B cell (primary cell): ENCODE results near the gene TRMO. TPM values are rescaled to one million over a fixed set of nuclear protein-coding genes. Genes with fewer than 3 reads are reported as not detected.

Source experiments
- ATAC-seq: fragments of 200-7000 bp; cut with Tn5 transposase; one replicate; pipeline ENCODE4 v1.10.0; 2021; ENCODE audit warnings: low read depth, mild to moderate bottlenecking, moderate number of reproducible peaks, moderate library complexity
- CTCF ChIA-PET: fragments of 350-600 bp; sonication (Branson Sonifier 250); formaldehyde crosslinking; loops from one replicate; lab custom pipeline; 2021; ENCODE audit warnings: antibody characterized with exemption, inconsistent platforms; lab: Charles Lee
- POLR2A ChIA-PET: fragments of 350-600 bp; sonication (Branson Sonifier 250); formaldehyde crosslinking; loops from one replicate; lab custom pipeline; 2021; ENCODE audit warnings: antibody characterized with exemption; lab: Charles Lee
- DNase-seq: peaks from one replicate; pipeline ENCODE4 v3.0.0; 2013
- H2AFZ ChIP-seq: 2 replicates; pipeline ENCODE4 v1.6.1; 2012; ENCODE audit warnings: mild to moderate bottlenecking, low read depth, low read length; ENCODE audit not compliant: insufficient read depth, poor library complexity, severe bottlenecking
- H3K27ac ChIP-seq, 2 donors: 1 replicate in 1 of 2; 2 replicates in 1 of 2; pipeline ENCODE4 v1.5.1; 2012 to 2013; ENCODE audit warnings: low read length in 2 of 2, mild to moderate bottlenecking in 2 of 2, moderate library complexity in 1 of 2
- H3K27me3 ChIP-seq, 4 experiments: fragments of 200-600 bp in 1 of 4; sonication (generic) in 1 of 4; replicated peaks in 1 of 4; 1 replicate in 2 of 4; 2 replicates in 2 of 4; pipeline versions ENCODE4 v1.6.1 to v1.7.0; 2013 to 2016; ENCODE audit warnings: low read length in 3 of 4, mild to moderate bottlenecking in 2 of 4, mixed read lengths in 1 of 4, moderate library complexity in 1 of 4; ENCODE audit not compliant: insufficient read depth in 4 of 4, control insufficient read depth in 3 of 4; ENCODE audit errors: control extremely low read depth in 1 of 4
- H3K36me3 ChIP-seq, 2 experiments: replicated peaks in 1 of 2; 1 replicate in 1 of 2; 2 replicates in 1 of 2; pipeline versions ENCODE4 v1.6.1 to v1.7.1; 2013; ENCODE audit warnings: low read length in 1 of 2; ENCODE audit not compliant: insufficient read depth in 2 of 2, control insufficient read depth in 1 of 2; ENCODE audit errors: control extremely low read depth in 1 of 2, extremely low read depth in 1 of 2
- H3K4me1 ChIP-seq, 2 donors: fragments of 200-600 bp in 1 of 2; sonication (generic) in 1 of 2; 1 replicate in 1 of 2; 2 replicates in 1 of 2; pipeline versions ENCODE4 v1.5.1 to v1.6.1; 2013 to 2017; ENCODE audit warnings: low read length in 2 of 2; ENCODE audit not compliant: control insufficient read depth in 2 of 2, insufficient read depth in 2 of 2
- H3K4me2 ChIP-seq: replicated peaks from 2 replicates; pipeline ENCODE3; 2012; ENCODE audit warnings: mild to moderate bottlenecking, low read depth, low read length; ENCODE audit not compliant: poor library complexity, severe bottlenecking
- H3K4me3 ChIP-seq, 5 experiments: fragments of 200-600 bp in 1 of 5; sonication (generic) in 1 of 5; 1 replicate in 3 of 5; 2 replicates in 2 of 5; pipeline versions ENCODE4 v1.5.1 to v1.7.0; 2011 to 2016; ENCODE audit warnings: low read length in 4 of 5, mild to moderate bottlenecking in 4 of 5, low read depth in 2 of 5, control low read depth in 1 of 5, moderate library complexity in 1 of 5; ENCODE audit not compliant: insufficient read depth in 1 of 5; ENCODE audit errors: control extremely low read depth in 1 of 5, extremely low read depth in 1 of 5
- H3K79me2 ChIP-seq: fragments of 200-600 bp; sonication (generic); one replicate; pipeline ENCODE4 v1.6.0; 2016; ENCODE audit warnings: low read length; ENCODE audit not compliant: control insufficient read depth, insufficient read depth
- H3K9ac ChIP-seq: fragments of 200-600 bp; sonication (generic); 2 replicates; pipeline ENCODE4 v1.6.1; 2017; ENCODE audit warnings: mild to moderate bottlenecking, low read length, moderate library complexity
- H3K9me3 ChIP-seq, 3 donors: one replicate each; pipeline versions ENCODE4 v1.6.1 to v1.7.1; 2013; ENCODE audit warnings: low read length in 2 of 3; ENCODE audit not compliant: control insufficient read depth in 2 of 3, insufficient read depth in 1 of 3; ENCODE audit errors: control extremely low read depth in 1 of 3
- H4K20me1 ChIP-seq: 2 replicates; pipeline ENCODE4 v1.6.0; 2012; ENCODE audit warnings: mild to moderate bottlenecking, low read length; ENCODE audit not compliant: insufficient read depth, control insufficient read depth, poor library complexity, severe bottlenecking
- H3K27ac Mint-ChIP-seq: one replicate; pipeline ENCODE4 v1.8.0; 2021; ENCODE audit warnings: mixed read lengths
- H3K27me3 Mint-ChIP-seq: one replicate; pipeline ENCODE4 v1.8.0; 2021; ENCODE audit warnings: mixed read lengths
- H3K4me1 Mint-ChIP-seq: one replicate; pipeline ENCODE4 v1.8.0; 2021; ENCODE audit warnings: mixed read lengths
- H3K4me3 Mint-ChIP-seq: one replicate; pipeline ENCODE4 v1.8.0; 2021; ENCODE audit warnings: mixed read lengths
- H3K9me3 Mint-ChIP-seq: one replicate; pipeline ENCODE4 v1.8.0; 2022; ENCODE audit warnings: mixed read lengths; ENCODE audit not compliant: insufficient read depth
- EZH2 ChIP-seq: IDR thresholded peaks from 2 replicates; pipeline ENCODE4 v1.6.1; 2012; ENCODE audit warnings: borderline replicate concordance, low read depth, mild to moderate bottlenecking, moderate library complexity, low read length; ENCODE audit not compliant: insufficient read depth, poor library complexity, severe bottlenecking
- WGBS: methylation state at CpG from one replicate; pipeline ENCODE4 v1.1.5; 2013; ENCODE audit warnings: missing lambda C conversion rate; ENCODE audit not compliant: insufficient coverage; 5-methylcytosine and 5-hydroxymethylcytosine counted together
- intact Hi-C: fragments of 100-400 bp; cut with micrococcal nuclease; formaldehyde crosslinking; loops from one replicate; pipeline ENCODE4 v1.10.0; 2022
- polyA plus RNA-seq: library from polyadenylated mRNA; depleted of rRNA; stranded (reverse); fragments of >200 nt; gene quantifications from 2 replicates; pipeline ENCODE4 v1.2.3, GENCODE V29; 2012
- total RNA-seq, 2 donors: library from RNA; stranded (reverse); fragments of 120-200 nt in 1 of 2; gene quantifications; 1 replicate in 1 of 2; 2 replicates in 1 of 2; pipeline versions ENCODE4 v1.2.3 to v1.2.4, GENCODE V29; 2013 to 2022
- TF ChIP-seq, protein P1 (sequence below): fragments of 200-600 bp; IDR thresholded peaks from one replicate; pipeline ENCODE4 v1.8.0; 2022; ENCODE audit warnings: antibody characterized with exemption, mild to moderate bottlenecking

The TRMO gene
- total and polyA plus RNA-seq, 2 donors (not counting 1 experiment from before 2014, with no cell fraction given) = 16.9 to 42.3 TPM

DNA sequence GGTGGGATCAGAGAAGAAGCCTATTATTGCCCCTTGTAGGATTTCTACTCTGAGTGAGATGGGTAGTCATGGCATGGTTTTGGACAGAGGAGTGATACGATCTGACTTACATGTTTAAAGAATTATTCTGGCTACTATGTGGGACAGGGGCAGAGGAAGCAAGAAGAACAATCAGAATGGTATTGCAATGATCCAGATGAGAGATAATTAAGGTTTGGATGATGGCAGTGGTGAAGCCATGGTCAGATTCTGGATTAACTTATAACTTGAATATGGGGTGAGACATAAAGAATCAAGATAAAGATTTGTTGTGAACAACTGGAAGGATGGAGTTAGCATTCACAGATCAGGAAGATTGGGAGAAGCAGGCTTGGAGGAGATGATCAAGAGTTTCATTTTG, 19.0 kb upstream of the TRMO start:
- Histone ChIP-seq H3K27ac (no peak overlapping the region), H4K20me1 (no peaks in the 10 kb centered on the region), H3K4me1 (peaks cover 3 to 6% of the 10 kb centered on the region in 2 donors), H3K79me2 (no peaks in the 10 kb centered on the region), H3K9me3 (no peaks in the 10 kb centered on the region), H3K9ac (no peak overlapping the region), H2AFZ (no peak overlapping the region), H3K4me2 (no peak overlapping the region), H3K4me3 (no peak overlapping the region), H3K36me3 (no peaks in the 10 kb centered on the region), H3K27me3 (peaks cover 0 to 4% (median 1%) of the 10 kb centered on the region in 4 experiments)
- no peak for DNase-seq
- Mint-ChIP-seq H3K27me3 (peaks cover 6% of the 10 kb centered on the region), H3K27ac (no peak overlapping the region), H3K9me3 (no peaks in the 10 kb centered on the region), H3K4me1 (peaks cover 6% of the 10 kb centered on the region), H3K4me3 (no peak overlapping the region)
- ChIA-PET CTCF (no interaction called here), POLR2A (no interaction called here)
- ATAC-seq = no peak
- TF ChIP-seq EZH2 = no peak
- TF ChIP-seq, protein P1, sequence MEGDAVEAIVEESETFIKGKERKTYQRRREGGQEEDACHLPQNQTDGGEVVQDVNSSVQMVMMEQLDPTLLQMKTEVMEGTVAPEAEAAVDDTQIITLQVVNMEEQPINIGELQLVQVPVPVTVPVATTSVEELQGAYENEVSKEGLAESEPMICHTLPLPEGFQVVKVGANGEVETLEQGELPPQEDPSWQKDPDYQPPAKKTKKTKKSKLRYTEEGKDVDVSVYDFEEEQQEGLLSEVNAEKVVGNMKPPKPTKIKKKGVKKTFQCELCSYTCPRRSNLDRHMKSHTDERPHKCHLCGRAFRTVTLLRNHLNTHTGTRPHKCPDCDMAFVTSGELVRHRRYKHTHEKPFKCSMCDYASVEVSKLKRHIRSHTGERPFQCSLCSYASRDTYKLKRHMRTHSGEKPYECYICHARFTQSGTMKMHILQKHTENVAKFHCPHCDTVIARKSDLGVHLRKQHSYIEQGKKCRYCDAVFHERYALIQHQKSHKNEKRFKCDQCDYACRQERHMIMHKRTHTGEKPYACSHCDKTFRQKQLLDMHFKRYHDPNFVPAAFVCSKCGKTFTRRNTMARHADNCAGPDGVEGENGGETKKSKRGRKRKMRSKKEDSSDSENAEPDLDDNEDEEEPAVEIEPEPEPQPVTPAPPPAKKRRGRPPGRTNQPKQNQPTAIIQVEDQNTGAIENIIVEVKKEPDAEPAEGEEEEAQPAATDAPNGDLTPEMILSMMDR = no peak
- intact Hi-C loops = no loop called here
- 100% methylated on average over 1 of the region's 1 CpG for WGBS

DNA sequence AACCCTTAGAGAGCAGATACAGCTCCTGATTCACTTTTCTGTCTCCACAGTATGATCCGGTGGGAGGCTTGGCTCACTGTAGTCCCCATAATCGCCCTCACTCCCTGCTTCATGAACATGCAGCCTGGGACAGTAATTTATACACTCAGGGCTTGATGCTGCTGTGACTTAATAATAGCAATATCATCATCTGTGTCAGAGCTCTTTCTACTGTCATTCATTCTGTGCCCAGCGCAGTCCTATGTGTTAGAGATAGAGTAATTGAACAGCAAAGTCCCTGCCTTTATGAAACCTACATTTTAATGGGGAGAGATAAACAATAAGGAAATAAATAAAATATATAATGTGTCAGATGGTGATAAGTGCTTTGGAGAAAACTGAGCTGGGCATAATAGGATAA, 18.4 kb upstream of the TRMO start:
- Histone ChIP-seq H3K27ac (no peak overlapping the region), H3K4me1 (peaks cover 3 to 6% of the 10 kb centered on the region in 2 donors), H3K9ac (no peak overlapping the region), H4K20me1 (no peaks in the 10 kb centered on the region), H3K27me3 (peaks cover 0 to 4% (median 3%) of the 10 kb centered on the region in 4 experiments), H2AFZ (no peak overlapping the region), H3K36me3 (no peaks in the 10 kb centered on the region), H3K4me3 (no peak overlapping the region), H3K79me2 (no peaks in the 10 kb centered on the region), H3K9me3 (no peaks in the 10 kb centered on the region), H3K4me2 (no peak overlapping the region)
- TF ChIP-seq EZH2 = no peak
- TF ChIP-seq, protein P1 = no peak
- DNase-seq (no peak), ATAC-seq (no peak)
- Mint-ChIP-seq H3K9me3 (no peaks in the 10 kb centered on the region), H3K27ac (no peak overlapping the region), H3K4me1 (peaks cover 6% of the 10 kb centered on the region), H3K27me3 (peaks cover 10% of the 10 kb centered on the region), H3K4me3 (no peak overlapping the region)
- CTCF ChIA-PET = no interaction called here
- intact Hi-C loops = no loop called here
- POLR2A ChIA-PET = no interaction called here
- WGBS = 100% methylated on average over 1 of the region's 3 CpGs
